ENCODE data around the gene ACIN1. TPM values are rescaled to one million over a fixed set of nuclear protein-coding genes. Genes with fewer than 3 reads are reported as not detected.

Gene ACIN1
- total and polyA plus RNA-seq, 2 of the 13 experiments (the other 11 are each of a cell fraction or from before 2014, with no cell fraction given), result 165 to 183 TPM

DNA sequence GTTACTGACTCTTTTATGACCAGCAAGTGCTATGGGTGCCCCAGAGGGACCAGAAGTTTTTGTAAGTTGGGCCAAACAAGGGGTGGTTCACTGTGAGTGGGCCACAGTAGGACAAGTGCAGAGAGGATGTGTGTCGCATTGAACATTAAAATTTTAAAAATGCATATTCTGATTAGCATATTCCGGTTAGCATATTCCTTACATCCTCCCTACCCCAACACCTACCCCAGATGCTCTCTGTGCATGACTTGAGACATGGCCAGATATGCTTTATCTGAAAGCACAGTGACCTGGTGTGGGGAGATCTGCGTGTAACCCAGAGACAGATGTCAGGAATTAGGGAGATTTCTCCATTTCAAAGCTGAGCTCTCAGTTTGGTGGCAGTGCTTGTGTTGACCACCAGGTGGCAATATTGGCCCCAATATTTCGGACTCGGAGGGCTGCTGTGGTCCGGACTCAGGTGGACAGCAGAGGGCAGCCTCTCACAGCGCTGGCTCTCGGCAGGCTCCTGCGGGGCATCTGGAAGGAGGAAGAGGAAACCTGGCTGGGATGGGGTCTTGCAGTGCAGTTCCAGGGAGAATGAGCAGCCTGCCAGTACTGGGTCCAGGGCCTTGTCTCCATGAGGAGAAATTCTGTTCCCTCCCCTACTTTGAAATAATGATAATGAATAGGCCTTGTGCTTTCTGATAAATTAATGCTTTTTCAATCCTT lies 25.8 kb upstream of the ACIN1 start (continued):
- TF ChIP-seq ZNF546 (CRISPR knock-in tag; conservative IDR thresholded peaks at IDR 0.05), result no peak
- TF ChIP-seq ZBTB38 (CRISPR knock-in tag; IDR thresholded peaks at IDR 0.05), result 0 out of 2 replicates have a peak, but pooled peaks have one; percentile 56
- TF ChIP-seq FOXP1 (IDR thresholded peaks at IDR 0.05), result no peak
- TF ChIP-seq FOXP1 (CRISPR knock-in tag; IDR thresholded peaks at IDR 0.05), result peak; percentile 19; the same call in 1 of the 2 replicates
- TF ChIP-seq, protein P1, sequence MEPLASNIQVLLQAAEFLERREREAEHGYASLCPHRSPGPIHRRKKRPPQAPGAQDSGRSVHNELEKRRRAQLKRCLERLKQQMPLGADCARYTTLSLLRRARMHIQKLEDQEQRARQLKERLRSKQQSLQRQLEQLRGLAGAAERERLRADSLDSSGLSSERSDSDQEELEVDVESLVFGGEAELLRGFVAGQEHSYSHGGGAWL (CRISPR knock-in tag; IDR thresholded peaks at IDR 0.05), result peak; percentile 86; the same call in 1 of the 2 replicates
- TF ChIP-seq SALL2 (CRISPR knock-in tag; IDR thresholded peaks at IDR 0.05), result peak; percentile 28; the same call in 1 of the 2 replicates
- TF ChIP-seq, protein P2, sequence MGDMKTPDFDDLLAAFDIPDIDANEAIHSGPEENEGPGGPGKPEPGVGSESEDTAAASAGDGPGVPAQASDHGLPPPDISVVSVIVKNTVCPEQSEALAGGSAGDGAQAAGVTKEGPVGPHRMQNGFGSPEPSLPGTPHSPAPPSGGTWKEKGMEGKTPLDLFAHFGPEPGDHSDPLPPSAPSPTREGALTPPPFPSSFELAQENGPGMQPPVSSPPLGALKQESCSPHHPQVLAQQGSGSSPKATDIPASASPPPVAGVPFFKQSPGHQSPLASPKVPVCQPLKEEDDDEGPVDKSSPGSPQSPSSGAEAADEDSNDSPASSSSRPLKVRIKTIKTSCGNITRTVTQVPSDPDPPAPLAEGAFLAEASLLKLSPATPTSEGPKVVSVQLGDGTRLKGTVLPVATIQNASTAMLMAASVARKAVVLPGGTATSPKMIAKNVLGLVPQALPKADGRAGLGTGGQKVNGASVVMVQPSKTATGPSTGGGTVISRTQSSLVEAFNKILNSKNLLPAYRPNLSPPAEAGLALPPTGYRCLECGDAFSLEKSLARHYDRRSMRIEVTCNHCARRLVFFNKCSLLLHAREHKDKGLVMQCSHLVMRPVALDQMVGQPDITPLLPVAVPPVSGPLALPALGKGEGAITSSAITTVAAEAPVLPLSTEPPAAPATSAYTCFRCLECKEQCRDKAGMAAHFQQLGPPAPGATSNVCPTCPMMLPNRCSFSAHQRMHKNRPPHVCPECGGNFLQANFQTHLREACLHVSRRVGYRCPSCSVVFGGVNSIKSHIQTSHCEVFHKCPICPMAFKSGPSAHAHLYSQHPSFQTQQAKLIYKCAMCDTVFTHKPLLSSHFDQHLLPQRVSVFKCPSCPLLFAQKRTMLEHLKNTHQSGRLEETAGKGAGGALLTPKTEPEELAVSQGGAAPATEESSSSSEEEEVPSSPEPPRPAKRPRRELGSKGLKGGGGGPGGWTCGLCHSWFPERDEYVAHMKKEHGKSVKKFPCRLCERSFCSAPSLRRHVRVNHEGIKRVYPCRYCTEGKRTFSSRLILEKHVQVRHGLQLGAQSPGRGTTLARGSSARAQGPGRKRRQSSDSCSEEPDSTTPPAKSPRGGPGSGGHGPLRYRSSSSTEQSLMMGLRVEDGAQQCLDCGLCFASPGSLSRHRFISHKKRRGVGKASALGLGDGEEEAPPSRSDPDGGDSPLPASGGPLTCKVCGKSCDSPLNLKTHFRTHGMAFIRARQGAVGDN (CRISPR knock-in tag; IDR thresholded peaks at IDR 0.05), result peak; percentile 75
- peak; percentile 70 for TF ChIP-seq PPARG (CRISPR knock-in tag; conservative IDR thresholded peaks at IDR 0.05)
- TF ChIP-seq, protein P3, sequence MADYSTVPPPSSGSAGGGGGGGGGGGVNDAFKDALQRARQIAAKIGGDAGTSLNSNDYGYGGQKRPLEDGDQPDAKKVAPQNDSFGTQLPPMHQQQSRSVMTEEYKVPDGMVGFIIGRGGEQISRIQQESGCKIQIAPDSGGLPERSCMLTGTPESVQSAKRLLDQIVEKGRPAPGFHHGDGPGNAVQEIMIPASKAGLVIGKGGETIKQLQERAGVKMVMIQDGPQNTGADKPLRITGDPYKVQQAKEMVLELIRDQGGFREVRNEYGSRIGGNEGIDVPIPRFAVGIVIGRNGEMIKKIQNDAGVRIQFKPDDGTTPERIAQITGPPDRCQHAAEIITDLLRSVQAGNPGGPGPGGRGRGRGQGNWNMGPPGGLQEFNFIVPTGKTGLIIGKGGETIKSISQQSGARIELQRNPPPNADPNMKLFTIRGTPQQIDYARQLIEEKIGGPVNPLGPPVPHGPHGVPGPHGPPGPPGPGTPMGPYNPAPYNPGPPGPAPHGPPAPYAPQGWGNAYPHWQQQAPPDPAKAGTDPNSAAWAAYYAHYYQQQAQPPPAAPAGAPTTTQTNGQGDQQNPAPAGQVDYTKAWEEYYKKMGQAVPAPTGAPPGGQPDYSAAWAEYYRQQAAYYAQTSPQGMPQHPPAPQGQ (CRISPR knock-in tag; IDR thresholded peaks at IDR 0.05; ENCODE audit: borderline replicate concordance), result peak; percentile 97; the same call in 1 of the 2 replicates
- TF ChIP-seq ZEB1 (IDR thresholded peaks at IDR 0.05; ENCODE audit: insufficient replicate concordance, low read depth), result peak; percentile 29
- peak; percentile 33; the same call in 1 of the 2 replicates for TF ChIP-seq MXD4 (CRISPR knock-in tag; IDR thresholded peaks at IDR 0.05)
- TF ChIP-seq TRAFD1 (CRISPR knock-in tag; IDR thresholded peaks at IDR 0.05; ENCODE audit: borderline replicate concordance), result peak; percentile 18; the same call in 1 of the 2 replicates
- no peak for TF ChIP-seq MAFG (CRISPR knock-in tag; IDR thresholded peaks at IDR 0.05)
- TF ChIP-seq HOXA3 (CRISPR knock-in tag; IDR thresholded peaks at IDR 0.05), result peak; percentile 78; the same call in 1 of the 2 replicates
- TF ChIP-seq SMC3 (IDR thresholded peaks at IDR 0.05; ENCODE audit: low read length), result peak; percentile 100
- TF ChIP-seq NCOA2 (CRISPR knock-in tag; IDR thresholded peaks at IDR 0.05), result peak; percentile 50
- TF ChIP-seq ZNF343 (CRISPR knock-in tag; IDR thresholded peaks at IDR 0.05), result 0 out of 2 replicates have a peak, but pooled peaks have one; percentile 46
- TF ChIP-seq TFAP4 (IDR thresholded peaks at IDR 0.05; ENCODE audit: borderline replicate concordance, low read depth), result peak; percentile 58; the same call in 1 of the 2 replicates
- TF ChIP-seq RBM39 (IDR thresholded peaks at IDR 0.05; ENCODE audit: low read depth, low read length, poor library complexity, severe bottlenecking), result peak; percentile 88
- TF ChIP-seq KMT2B (CRISPR knock-in tag; IDR thresholded peaks at IDR 0.05), result peak; percentile 72
- peak; percentile 92 for TF ChIP-seq HDAC2 (CRISPR knock-in tag; IDR thresholded peaks at IDR 0.05)

Data from HepG2 (cell line).